GM12878 (cell line): ENCODE data around the gene DNAH5.

ENCODE experiments used
- EZH2 ChIP-seq: IDR thresholded peaks from 2 replicates; pipeline ENCODE4 v1.6.1; 2012; ENCODE audit warnings: low read depth, mild to moderate bottlenecking, control low read depth, inconsistent platforms, low read length, borderline replicate concordance; ENCODE audit not compliant: control insufficient read depth
- SIN3A ChIP-seq: IDR thresholded peaks from 2 replicates; pipeline ENCODE4 v1.6.1; 2012; ENCODE audit warnings: low read depth, low read length, improper control_type of control experiment

DNA sequence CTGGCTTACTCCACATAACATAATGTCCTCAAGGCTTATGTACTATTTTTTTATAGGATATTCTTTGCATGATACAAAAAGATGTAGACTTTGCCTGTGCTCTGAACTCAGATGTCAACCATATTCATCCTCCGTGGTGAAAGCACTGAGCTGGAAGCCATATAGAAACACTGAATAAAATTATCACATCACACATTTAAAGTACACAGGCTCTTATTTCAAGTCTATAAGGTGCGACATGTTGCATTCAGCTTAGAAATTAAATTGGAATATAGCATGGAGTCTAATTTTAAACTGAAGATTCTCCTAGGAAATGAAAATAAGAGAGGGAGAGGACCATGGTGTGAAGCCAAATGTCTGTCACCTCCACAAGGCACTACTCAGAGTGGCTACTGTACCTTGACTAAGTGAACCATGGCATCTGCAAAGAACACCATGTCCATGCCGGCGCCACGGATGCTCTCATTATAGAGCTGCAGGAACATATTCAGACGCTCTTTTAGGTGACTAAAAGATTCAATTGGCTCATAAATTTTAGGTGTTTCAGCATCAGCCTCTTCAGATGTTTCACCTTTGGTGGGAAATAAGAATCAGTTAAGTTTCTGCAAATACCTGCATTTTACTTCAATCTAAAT lies 158.6 kb downstream of the DNAH5 start:
- TF ChIP-seq EZH2 (no peak), SIN3A (no peak)
